ENCODE data around the gene F2. TPM values are rescaled to one million over a fixed set of nuclear protein-coding genes. Genes with fewer than 3 reads are reported as not detected.

The F2 gene
- total RNA-seq, 1 donor from 2014 or later, result 0.19 TPM

DNA sequence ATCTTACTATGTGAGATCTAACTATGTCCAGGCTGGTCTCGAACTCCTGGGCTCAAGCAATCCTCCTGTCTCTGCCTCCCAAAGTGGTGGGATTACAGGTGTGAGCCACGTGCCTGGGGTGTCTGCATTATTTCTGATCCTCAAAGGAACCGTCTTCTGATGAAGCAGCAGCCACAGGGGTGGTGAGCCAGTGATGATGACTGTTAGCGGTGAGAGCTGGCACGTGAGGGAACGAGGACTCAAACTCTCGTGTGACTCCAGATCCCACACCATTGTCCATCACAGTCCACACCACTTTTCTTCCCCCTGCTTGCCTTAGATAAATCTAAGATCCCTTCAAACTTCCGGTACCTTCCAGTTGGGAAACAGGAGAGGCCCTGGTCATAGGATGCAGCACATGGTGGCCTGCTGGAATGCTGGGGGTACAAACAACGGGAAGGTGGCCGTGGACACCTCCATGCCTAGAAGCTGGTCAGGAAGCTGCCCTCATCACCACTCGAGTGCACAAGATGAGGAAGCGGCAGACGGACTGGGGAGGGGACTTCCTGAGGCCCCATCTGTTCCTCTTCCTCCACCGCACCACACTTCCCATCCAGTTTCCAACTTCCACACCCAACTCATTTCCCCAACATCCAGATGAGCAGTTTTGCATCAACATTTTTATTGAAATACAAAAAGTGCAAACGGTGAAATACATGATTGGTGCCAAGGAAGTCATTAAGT is 42.4 kb upstream of the F2 start:
- Mint-ChIP-seq H3K4me3 (ENCODE audit: unreplicated experiment) (no peak overlapping the region), H3K27me3 (ENCODE audit: unreplicated experiment) (no peaks in the 10 kb centered on the region), H3K9me3 (ENCODE audit: unreplicated experiment) (no peaks in the 10 kb centered on the region), H3K36me3 (ENCODE audit: unreplicated experiment) (peaks cover 24% of the 10 kb centered on the region), H3K27ac (ENCODE audit: unreplicated experiment) (no peak overlapping the region), H3K4me1 (ENCODE audit: unreplicated experiment) (peaks cover 15% of the 10 kb centered on the region)
- no peak for DNase-seq (ENCODE audit: extremely low spot score, unreplicated experiment)
- TF ChIP-seq, protein P1, sequence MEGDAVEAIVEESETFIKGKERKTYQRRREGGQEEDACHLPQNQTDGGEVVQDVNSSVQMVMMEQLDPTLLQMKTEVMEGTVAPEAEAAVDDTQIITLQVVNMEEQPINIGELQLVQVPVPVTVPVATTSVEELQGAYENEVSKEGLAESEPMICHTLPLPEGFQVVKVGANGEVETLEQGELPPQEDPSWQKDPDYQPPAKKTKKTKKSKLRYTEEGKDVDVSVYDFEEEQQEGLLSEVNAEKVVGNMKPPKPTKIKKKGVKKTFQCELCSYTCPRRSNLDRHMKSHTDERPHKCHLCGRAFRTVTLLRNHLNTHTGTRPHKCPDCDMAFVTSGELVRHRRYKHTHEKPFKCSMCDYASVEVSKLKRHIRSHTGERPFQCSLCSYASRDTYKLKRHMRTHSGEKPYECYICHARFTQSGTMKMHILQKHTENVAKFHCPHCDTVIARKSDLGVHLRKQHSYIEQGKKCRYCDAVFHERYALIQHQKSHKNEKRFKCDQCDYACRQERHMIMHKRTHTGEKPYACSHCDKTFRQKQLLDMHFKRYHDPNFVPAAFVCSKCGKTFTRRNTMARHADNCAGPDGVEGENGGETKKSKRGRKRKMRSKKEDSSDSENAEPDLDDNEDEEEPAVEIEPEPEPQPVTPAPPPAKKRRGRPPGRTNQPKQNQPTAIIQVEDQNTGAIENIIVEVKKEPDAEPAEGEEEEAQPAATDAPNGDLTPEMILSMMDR (IDR thresholded peaks at IDR 0.05), result no peak

GRCh38 chr11:46677169-46677568 is 41.8 kb upstream of the F2 start:
- Mint-ChIP-seq H3K9me3 (ENCODE audit: unreplicated experiment) (no peaks in the 10 kb centered on the region), H3K27me3 (ENCODE audit: unreplicated experiment) (no peaks in the 10 kb centered on the region), H3K36me3 (ENCODE audit: unreplicated experiment) (peaks cover 18% of the 10 kb centered on the region), H3K4me1 (ENCODE audit: unreplicated experiment) (peaks cover 15% of the 10 kb centered on the region), H3K27ac (ENCODE audit: unreplicated experiment) (peak overlapping the region; percentile 18), H3K4me3 (ENCODE audit: unreplicated experiment) (no peak overlapping the region)
- DNase-seq (ENCODE audit: extremely low spot score, unreplicated experiment), result no peak
- TF ChIP-seq, protein P1 (IDR thresholded peaks at IDR 0.05), result no peak

- Mint-ChIP-seq H3K4me1 (ENCODE audit: unreplicated experiment) (peaks cover 15% of the 10 kb centered on the region), H3K9me3 (ENCODE audit: unreplicated experiment) (no peaks in the 10 kb centered on the region), H3K36me3 (ENCODE audit: unreplicated experiment) (peaks cover 14% of the 10 kb centered on the region), H3K27me3 (ENCODE audit: unreplicated experiment) (no peaks in the 10 kb centered on the region), H3K27ac (ENCODE audit: unreplicated experiment) (no peak overlapping the region), H3K4me3 (ENCODE audit: unreplicated experiment) (no peak overlapping the region)
- DNase-seq (ENCODE audit: extremely low spot score, unreplicated experiment), result no peak
- TF ChIP-seq, protein P1 (IDR thresholded peaks at IDR 0.05), result no peak
These were observed 40.8 kb upstream of the F2 start for GRCh38 chr11:46677991-46678740.

DNA sequence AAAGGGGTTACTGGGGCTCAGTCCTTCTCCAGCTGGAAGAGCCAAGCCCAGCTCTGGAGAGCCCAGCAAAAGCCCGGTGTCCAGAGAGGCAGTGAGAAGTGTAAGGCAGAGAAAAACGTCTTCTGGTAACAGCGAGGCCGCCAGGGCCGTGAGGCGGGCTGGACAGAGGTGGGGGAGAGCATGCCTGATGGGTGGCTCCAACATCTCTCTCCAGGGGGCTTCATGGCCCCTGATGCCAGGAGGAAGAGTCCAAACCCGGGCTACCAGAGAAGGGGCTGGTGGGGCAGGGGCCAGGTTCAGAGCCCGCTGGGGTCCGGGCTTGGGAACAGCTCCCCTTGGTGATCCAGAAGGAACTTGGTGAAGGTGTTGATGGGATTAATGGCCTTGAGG is 40.3 kb upstream of the F2 start:
- Mint-ChIP-seq H3K4me3 (ENCODE audit: unreplicated experiment) (no peak overlapping the region), H3K27me3 (ENCODE audit: unreplicated experiment) (no peaks in the 10 kb centered on the region), H3K27ac (ENCODE audit: unreplicated experiment) (no peak overlapping the region), H3K36me3 (ENCODE audit: unreplicated experiment) (peaks cover 14% of the 10 kb centered on the region), H3K9me3 (ENCODE audit: unreplicated experiment) (no peaks in the 10 kb centered on the region), H3K4me1 (ENCODE audit: unreplicated experiment) (peaks cover 15% of the 10 kb centered on the region)
- TF ChIP-seq, protein P1 (IDR thresholded peaks at IDR 0.05), result no peak
- DNase-seq (ENCODE audit: extremely low spot score, unreplicated experiment), result no peak

All from osteocyte (in vitro differentiated cells).